AG08395 (cell line): Measurements from ENCODE around the gene NAV2.
"Not testable (repeated sequence)": the region's sequence is repeated elsewhere in the genome, so short reads cannot be mapped to it uniquely, and the experiment has no call there.

Experiments used
- DNase-seq: peaks from one replicate; pipeline ENCODE4 v3.0.0; 2012; ENCODE audit warnings: mixed read lengths, low spot score

Gene NAV2

DNA sequence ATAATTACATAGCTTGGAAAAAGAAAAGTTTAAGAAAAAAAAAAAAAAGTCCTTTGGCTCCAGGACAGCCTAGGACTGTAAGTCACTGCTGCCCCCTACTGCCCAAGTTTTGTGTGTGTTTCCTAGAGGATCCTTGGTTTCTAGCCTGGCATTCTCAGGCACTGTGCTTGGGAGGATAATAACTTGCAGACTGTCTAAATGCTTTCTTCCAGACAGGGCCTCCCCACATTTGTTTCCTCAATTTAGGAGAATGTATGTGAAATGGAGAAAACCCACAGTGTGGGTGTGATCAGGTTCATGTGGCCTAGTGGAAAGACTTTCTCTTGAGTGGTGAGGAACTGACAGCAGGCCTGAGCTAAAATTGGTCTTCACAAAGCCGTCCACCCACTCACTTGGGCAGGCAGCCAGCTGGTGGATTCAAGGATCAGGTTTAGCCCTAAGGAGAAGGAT is 191.0 kb downstream of the NAV2 start:
- peak; percentile 79 for DNase-seq

DNA sequence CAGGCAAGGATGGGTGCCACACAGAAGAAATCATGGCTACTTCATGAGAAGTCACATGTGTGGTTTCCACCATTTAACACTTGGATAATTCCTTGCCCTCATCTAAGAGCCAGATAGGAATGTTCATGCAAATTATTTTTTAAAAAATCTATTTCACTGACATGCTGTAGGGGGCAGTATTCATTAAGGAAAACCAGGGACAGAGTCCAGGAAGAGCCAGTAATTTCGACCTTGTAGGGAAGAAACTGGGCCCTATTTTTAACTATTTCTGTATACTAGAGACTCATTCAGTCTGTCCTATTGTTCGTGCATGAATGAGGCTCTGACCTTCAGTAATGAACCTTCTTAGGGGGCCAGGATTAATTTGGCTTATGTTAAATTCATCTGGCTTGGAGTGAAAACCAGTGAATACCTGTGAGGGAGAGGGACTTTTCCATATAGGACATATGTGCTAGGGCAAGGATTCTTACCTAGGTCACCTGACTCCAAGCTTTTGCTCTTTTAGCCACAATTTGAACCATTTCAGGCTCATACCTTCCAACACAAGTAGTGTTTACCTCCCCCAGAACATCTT is 192.7 kb downstream of the NAV2 start:
- peak; percentile 83 for DNase-seq

DNA sequence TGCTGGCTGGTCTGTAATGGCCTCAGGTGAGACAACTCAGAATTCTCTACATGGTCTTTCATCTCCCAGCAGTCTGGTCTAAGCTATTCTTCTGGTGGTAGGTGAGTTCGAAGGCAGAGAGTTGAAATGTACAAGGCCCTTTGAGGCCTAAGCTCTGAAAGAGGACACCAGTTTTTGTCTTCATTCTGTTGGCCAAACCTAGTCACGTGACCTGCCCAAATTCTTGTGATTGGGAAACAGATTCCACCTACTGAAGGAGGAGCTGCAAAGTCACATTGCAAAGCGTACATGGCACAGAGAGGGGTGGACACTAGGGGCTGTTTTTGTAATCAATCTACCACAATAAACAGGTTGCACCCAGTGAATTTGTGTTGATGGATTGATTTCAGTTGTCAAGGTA is 193.5 kb downstream of the NAV2 start:
- no peak for DNase-seq

DNA sequence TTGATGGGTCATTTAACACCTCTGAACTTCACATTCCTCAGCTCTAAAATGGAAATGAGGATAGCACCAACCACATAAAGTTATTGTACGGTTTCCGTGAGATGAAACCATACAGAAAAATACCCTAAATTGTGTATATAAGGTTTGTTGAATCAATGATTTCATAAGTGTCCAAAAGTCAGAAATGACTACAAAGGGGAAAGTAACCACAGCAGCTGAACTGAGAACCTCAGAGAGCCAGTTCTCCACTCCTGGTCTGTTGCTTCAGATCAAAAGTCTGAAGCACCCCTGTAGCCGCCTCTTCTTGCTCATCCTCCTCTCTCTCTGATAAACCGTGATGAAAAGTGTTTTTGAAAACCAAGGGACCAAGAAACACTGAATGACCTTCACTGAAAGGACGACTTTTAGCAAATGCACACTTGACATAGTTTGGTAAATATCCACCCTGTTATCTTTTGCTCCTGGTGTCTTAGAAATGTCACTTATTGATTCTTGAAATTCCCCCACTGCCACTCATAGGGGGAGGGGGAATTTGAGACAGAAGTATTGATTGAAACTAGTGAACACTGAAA is 194.5 kb downstream of the NAV2 start:
- DNase-seq, result no peak

DNA sequence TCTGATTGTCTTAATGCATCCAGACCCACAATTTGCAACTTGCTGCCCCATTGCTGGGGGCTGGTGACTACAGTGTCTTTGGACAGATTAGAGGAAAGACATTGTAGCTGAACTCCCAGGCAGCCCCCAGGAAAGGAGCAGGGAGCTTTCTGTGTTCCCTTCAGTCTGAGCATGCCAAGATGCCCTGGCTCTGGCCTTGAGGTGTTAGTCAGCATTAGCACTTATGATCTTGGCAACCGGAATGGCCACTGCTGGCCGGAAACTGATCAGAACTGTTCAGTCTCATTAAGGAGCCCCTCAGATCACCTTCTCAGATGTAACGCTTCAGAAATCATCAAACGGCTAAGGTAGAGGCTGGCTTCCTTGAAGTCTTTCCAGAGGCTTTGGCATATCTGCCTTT is 195.2 kb downstream of the NAV2 start:
- DNase-seq, result no peak

DNA sequence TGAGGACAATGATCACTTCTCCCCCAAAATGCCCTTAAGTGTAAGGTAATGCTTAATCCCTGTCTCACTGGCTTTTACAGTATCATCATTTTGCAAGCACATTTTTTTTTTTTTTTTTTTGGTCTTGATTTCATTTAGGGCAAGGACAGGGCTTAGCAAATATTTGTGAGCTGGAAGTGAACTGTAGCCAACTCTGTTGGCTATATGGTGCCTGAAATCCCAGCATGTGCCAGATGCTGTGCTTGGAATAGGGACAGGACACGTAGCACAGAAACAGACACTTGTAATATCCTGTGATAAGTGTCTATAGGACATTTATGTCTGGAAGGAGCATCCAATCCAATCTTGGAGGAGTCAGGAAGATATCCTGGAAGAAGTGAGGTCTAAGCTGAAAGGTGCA is 198.3 kb downstream of the NAV2 start:
- no peak for DNase-seq

DNA sequence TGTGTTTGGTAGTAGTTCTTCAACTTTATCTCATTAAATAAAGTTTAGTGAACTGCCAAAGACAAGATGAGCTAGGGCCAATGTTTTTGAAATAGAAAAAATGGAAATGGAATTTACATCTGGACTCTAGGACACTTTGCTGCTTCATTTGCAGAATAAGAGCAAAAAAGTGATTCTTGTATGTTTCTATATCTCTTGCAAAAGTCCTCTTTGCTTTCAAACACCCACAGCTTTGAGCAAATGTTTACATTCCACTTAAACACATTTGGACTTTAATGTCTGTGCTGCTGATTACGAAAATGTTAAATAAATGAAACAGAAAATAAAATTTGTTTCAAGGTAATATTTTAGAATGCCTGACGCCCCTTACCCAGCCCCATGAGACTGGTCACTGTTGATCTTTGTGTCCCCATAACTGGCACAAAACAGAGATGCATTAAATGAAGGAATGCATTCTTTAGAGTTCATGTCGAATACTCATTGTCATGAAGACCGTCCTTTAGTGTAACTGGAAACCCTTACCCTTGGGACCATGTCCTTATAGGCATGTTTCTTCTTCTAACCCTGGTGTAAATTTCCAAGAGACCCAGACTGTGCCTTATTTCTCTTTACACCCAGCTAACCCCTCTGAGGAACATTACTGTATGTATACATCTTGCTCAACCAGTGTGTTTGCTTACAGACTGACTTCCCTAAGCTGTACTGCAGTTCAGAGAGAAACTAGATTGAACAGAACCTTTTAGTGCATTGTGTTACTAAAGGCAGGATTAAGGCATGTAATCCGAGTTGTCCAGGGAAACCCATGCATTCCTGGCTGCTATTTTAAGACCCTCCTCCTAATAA is 199.7 kb downstream of the NAV2 start:
- no peak for DNase-seq

DNA sequence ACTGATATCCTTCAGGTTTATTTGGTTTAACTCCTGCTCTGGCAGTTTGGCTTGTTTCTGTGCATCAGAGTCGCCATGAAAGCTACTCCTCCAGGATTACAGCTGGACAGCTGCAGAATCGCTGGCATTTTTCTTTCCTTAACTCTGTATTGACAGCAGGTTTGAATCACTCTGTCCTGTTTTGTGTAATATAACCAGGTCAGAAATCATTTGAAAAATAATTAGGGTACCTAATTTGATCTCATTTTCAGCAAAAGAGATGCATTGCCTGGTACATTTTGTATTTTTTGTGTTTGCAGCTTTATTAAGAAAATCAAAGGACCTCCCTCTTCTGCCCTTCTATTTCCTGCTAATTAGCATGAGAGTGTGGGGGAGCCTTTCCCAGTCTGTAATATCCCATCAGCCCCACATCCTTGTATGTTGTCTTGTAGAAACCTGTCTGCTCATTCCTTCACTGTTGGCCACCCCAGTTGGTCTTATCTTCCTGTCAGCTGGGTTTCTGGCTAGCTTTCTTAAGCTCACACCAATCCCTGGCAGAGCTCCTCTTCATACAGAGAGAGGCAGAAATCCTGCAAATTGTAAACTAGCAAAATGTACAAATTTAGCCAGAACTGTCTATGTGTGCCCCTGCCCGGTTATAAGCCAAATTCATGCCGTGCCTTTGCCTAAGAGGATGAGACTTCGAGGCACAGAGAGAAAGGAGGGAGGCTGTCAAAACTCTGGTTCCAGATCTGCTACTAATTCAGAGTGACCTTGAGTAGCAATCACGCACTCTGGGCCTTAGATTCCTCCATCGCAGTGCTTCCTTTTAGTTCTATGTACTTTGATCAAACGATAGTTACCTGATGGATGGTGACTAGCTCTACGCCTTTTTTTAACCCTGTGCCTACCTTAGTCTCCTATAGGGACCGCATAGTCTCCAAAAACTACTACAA is 200.6 kb downstream of the NAV2 start:
- DNase-seq, result no peak

DNA sequence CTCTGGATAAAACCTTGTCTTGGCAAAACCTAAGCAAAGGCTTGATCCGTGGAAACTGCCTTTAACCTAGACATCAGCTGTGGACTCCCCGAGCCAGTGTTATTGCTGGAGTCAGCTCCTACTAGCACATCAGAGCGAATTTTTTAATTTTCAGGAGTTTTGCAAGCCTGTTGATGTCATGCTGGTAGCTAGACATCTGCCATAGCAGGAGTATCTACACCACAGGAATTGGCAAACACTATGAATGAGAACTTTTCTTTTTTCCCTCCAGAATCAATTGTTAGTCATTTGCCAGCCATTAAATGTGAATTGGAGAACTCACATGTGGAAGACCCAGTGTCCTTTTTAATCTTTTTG is 201.2 kb downstream of the NAV2 start:
- DNase-seq, result no peak

DNA sequence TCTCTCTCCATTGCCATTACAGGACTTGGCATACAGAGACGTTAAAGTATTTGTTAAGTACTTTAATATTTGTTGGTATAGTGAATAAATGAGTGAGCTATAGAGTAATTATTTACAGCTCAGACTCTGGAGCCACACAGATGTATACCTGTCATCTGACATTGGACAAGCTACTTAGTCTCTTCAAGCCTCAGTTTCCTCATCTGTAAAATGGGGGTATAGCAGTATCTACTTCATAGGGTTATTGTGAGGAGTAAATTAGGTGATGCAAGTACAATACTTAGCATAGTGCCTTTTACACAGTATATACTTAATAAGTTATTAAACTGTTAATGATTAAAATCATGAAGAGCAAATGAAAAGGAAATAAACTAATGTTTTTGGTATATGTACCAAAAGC is 203.2 kb downstream of the NAV2 start:
- DNase-seq, result no peak

DNA sequence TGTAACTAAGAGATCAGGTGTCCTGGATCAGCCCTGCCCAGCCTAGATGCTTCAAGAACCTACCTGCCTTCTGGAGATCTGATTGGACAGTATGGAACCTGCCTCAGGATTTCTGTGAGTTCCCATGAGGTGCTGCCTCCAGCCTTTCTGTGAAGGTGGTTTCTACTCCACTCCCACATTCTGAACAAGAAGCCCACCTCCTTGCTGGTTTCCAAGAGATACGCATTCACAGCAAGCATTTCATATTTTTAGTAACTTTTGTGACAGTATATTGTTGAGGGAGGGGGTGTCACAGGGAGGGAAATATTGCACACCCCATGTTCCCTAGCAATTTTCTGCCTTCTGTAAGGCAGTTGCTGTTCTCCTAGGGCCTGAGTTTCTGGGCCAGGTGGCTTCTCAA is 204.4 kb downstream of the NAV2 start:
- DNase-seq, result no peak

DNA sequence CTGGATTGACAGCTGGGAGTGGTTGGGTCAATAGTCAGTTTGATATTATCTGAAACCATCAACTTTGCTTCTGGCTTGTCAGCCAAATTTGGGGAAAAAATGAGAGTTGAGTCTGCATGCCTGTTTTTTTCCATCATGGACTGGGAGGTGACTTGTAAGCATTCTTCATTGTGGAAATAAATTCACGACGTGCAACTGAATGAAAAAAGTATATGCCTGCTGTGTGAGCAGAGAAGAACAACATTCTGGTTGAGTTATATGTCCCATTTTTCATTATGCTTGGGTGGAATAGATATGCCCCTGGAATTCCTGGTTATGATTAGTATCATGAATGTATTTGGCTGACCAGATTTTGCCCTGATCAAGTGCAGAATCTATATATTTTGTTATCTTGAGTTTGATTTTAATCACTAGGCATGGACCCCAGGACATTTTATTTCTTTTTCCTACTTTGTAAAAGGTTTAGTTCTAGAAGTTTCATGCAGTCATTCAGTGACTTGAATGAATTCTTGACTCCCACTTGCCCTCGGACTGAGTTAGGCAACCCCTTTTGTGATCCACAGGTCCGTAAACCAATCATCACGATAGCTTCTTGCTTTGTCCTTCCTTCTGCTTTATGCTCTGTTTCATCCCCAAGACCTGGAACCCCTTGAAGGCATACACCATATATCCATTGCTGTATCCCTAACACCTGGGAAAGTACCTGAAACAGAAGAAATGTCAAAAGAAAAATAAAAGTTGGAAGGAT is 205.8 kb downstream of the NAV2 start:
- no peak for DNase-seq

DNA sequence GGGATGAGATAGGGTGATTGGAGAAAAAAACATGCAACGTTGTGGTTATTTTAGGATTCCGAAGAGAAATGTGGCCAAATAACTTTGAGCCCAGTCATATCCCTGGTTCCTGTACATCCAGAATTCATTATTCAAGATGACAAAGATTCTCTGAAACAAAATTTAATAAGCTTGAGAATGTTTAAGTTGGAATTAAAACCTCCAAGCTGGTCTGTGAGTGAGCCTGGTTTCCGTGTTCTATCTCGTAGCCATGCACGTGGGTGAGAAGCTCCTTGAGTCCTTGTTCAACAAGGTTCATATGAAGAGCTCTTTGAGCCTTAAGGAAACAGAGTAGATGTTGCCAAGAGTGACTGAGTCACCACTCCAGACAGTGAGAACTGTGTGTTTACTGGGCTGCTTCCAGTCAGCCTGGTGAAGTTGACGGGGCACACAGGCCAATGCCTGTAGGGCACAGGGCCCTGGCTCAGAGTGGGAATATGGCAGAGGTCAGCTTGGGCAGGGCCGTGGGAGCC is 206.5 kb downstream of the NAV2 start:
- DNase-seq, result peak; percentile 91

DNA sequence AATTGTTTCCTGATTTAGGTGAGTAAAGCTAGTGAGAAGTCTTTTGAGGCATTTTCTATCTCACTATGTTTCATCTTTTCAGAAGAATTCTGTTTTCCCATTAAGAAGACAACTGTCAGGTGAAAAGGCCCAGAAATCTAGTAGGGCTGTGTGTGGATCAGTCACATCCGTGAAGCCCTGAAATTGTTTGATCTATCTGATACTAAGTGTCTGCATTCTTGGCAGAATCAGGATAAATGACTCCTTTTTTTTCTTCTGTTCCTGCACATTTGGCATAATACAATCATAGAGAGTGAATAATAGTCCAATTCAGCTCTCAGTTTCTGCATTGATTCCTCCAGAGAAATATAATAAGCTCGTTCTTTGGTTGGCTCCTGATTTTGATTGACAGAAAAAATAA is 208.3 kb downstream of the NAV2 start:
- no peak for DNase-seq

DNA sequence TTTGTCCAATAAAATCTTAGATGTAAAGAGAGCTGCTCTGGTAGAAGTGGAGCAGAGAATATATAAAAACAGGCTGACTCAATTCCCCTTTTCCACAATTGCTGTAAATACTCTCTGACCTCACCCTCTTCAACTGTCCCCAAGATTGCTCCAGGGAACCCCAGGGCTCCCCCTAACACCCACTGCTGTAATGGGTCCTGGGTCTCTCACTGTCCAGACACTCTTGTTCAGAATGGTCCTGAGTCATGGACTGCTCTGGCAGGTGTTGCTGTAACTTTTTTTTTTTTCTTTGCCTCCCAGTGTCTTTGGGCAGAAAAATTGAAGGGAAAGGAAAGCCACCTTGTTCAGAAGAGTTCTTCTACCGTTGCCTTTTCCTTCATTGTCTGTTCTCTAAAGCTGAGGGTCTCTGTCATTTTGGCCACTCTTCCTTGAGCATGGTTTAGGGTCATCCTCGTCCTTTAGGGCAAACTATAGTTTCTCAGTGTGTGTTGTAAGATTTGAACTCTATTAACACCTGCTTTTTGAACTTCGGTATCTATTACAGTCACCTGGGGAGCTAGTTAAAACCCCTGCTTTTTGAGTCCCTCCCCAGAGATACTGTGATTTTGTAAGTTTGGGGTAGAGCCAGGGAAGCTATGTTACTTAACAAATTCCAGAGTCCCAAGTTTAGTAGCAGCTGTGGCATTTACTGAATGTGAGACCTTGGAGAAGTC is 209.5 kb downstream of the NAV2 start:
- DNase-seq, result no peak

DNA sequence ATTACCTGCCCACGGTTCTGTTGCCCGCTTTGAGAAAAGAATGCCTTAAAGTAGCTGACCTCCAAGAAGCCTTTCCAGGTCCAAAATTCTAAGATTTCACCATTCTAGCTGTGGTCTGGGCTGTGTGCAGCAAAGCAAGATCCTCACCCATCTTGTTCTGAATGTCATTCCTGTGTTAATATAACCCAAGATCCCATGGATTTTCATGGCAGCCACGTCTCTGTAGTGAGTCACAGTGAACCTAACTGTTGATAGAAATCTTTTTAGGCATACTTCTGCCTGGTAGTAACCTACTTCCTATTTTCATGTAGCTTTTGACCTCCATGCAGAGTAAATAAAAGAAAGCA is 210.0 kb downstream of the NAV2 start:
- DNase-seq, result no peak

DNA sequence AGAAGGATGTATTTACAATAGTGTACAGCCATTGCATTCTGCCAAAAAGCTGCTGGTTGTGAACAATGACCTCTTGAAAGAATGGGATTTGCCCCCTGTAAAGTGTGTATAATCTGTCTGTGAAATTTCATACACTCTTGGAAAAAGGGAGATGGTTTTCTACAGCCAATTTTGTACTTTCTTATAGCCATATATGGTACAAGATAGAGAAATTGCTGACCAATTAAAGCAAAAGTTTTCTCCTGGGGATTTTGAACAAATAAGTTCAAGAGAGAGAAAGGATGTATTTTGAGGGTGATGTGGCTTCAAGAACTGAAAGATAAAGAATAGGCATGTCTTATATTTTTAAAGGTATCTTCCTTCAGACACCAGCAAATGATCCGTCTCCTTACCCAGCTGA is 211.0 kb downstream of the NAV2 start:
- no peak for DNase-seq

DNA sequence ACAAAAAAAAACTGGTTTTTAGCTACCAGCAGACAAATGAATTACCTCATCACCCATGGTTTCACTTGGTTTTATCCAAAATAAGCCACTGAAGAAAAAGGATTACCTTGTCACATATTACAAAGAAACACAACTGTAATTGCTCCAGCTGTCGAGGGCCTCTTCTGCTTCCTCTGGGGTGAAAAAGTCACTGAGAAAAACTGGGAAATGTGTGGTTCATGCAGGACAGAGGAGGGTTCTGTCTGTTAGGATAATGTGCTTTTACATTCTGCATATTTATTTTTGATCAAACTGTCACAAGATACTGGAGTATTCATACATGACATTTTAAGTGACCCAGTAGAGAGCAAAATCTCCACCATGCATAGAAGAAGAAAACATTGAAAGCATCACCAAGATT is 211.7 kb downstream of the NAV2 start:
- DNase-seq, result no peak

DNA sequence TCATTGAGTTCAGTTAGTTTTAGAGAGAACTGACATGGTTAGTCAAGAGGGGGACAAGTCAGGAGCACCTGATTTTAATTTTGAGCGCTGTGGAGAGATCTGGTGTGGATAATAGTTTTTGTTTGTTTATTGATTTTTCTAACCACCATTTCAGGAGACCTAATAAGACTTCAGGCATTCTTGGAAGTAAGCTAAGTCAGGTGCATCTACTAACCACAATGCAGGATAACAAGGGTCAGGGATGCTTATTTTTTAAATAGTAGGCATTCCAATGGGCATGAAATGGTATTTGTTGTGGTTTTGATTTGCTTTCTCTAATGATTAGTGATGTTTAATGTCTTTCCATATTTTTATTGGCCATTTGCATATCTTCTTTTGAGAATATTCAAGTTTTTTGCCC is 212.1 kb downstream of the NAV2 start:
- DNase-seq, result no peak

DNA sequence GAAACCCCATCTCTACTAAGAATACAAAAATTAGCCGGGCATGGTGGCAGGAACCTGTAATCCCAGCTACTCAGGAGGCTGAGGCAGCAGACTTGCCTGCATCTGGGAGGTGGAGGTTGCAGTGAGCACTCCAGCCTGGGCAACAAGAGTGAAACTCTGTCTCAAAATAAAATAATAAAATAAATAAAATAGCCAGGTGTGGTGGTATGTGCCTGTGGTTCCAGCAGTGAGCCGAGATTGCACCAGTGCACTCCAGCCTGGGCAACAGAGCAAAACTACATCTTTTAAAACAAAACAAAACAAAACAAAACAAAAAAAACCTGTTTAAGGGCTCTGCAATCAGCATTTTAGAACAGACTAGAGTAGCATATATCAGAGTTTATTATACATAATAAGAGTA is 214.8 kb downstream of the NAV2 start:
- DNase-seq, result not testable (repeated sequence)

DNA sequence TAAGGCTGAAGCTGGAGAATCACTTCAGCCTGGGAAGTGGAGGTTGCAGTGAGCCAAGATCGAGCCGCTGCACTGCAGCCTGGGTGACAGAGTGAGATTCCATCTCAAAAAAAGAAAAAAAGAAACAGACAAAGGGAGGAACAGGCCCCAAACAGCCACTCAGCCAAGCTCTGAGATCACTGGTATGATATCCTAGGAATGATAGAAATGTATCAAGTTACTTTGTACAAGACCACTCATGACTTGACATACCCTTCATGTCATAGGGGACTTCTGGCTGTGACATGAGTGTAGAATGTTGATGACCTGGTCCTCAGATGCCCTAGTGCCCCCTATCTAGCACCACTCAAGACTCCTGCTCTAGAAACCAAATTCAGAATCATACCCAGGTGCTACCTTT is 216.5 kb downstream of the NAV2 start:
- DNase-seq, result peak; percentile 37
